GM08714 (cell line): ENCODE measurements around the gene AMD1.

Source experiments
- H3K4me3 ChIP-seq: fragments of 200-500 bp; sonication (Bioruptor generic); 2 replicates; pipeline ENCODE4 v1.5.1; 2014; ENCODE audit warnings: mild to moderate bottlenecking, low read length, inconsistent platforms
- ZNF274 ChIP-seq: IDR thresholded peaks from 2 replicates; pipeline ENCODE4 v1.6.1; 2012; ENCODE audit warnings: mild to moderate bottlenecking, low read depth, low read length

AMD1 gene

GRCh38 chr6:110944681-110945151 lies 70.1 kb downstream of the AMD1 start:
- no peak overlapping the region for H3K4me3 ChIP-seq
- no peak for TF ChIP-seq ZNF274
